Measurements from ENCODE around the gene ZNF580. TPM values are rescaled to one million over a fixed set of nuclear protein-coding genes. Genes with fewer than 3 reads are reported as not detected.

The ZNF580 gene
- total RNA-seq, 1 donor from 2014 or later, result 35.8 TPM

- peaks cover 4% of the 10 kb centered on the region for H3K4me1 Mint-ChIP-seq (ENCODE audit: low read depth, unreplicated experiment)
- no peak overlapping the region for H3K9ac ChIP-seq (ENCODE audit: low read length)
- H3K79me2 ChIP-seq (ENCODE audit: insufficient read depth, low read length), result peaks cover 6% of the 10 kb centered on the region
- no peak for FAIRE-seq
- H3K27me3 ChIP-seq (ENCODE audit: insufficient read depth, low read length), result no peaks in the 10 kb centered on the region
- H3K4me3 ChIP-seq (ENCODE audit: insufficient read depth, low read depth, low read length), result no peak overlapping the region
- peaks cover 6% of the 10 kb centered on the region for H3K9me3 Mint-ChIP-seq (ENCODE audit: unreplicated experiment)
- peaks cover 19% of the 10 kb centered on the region for H3K36me3 ChIP-seq (ENCODE audit: insufficient read depth, low read length)
- H2AFZ ChIP-seq (ENCODE audit: low read depth, low read length), result no peak overlapping the region
- no peaks in the 10 kb centered on the region for H3K9me3 ChIP-seq (ENCODE audit: insufficient read depth, low read depth, low read length)
- no peaks in the 10 kb centered on the region for H3K4me1 ChIP-seq (ENCODE audit: insufficient read depth, low read length)
- H4K20me1 ChIP-seq (ENCODE audit: insufficient read depth, low read length), result no peaks in the 10 kb centered on the region
- H3K27ac Mint-ChIP-seq (ENCODE audit: unreplicated experiment), result no peak overlapping the region
- H3K27me3 Mint-ChIP-seq (ENCODE audit: low read depth, unreplicated experiment), result no peaks in the 10 kb centered on the region
- no peak for DNase-seq (ENCODE audit: low read depth)
- no peak overlapping the region for H3K27ac ChIP-seq (ENCODE audit: low read depth, low read length)
- peaks cover 23% of the 10 kb centered on the region for H3K36me3 Mint-ChIP-seq (ENCODE audit: low read depth, unreplicated experiment)
- no peak overlapping the region for H3K4me2 ChIP-seq (ENCODE audit: low read length)
- peak overlapping the region; percentile 3 for H3K4me3 Mint-ChIP-seq (ENCODE audit: unreplicated experiment)
- TF ChIP-seq EZH2 (IDR thresholded peaks at IDR 0.05; ENCODE audit: insufficient read depth, low read length) (no peak), CTCF (IDR thresholded peaks at IDR 0.05; ENCODE audit: insufficient read depth, low read depth, low read length) (no peak)
Observed at GRCh38 chr19:55594996-55595545, 45.7 kb upstream of the ZNF580 start.

GRCh38 chr19:55596304-55596703 lies 44.5 kb upstream of the ZNF580 start:
- Histone ChIP-seq H3K4me3 (ENCODE audit: insufficient read depth, low read depth, low read length) (no peak overlapping the region), H3K27ac (ENCODE audit: low read depth, low read length) (no peak overlapping the region), H3K36me3 (ENCODE audit: insufficient read depth, low read length) (peaks cover 19% of the 10 kb centered on the region), H3K9me3 (ENCODE audit: insufficient read depth, low read depth, low read length) (no peaks in the 10 kb centered on the region), H3K79me2 (ENCODE audit: insufficient read depth, low read length) (peaks cover 11% of the 10 kb centered on the region), H3K4me1 (ENCODE audit: insufficient read depth, low read length) (no peaks in the 10 kb centered on the region), H3K4me2 (ENCODE audit: low read length) (no peak overlapping the region), H3K9ac (ENCODE audit: low read length) (no peak overlapping the region), H3K27me3 (ENCODE audit: insufficient read depth, low read length) (no peaks in the 10 kb centered on the region), H4K20me1 (ENCODE audit: insufficient read depth, low read length) (no peaks in the 10 kb centered on the region), H2AFZ (ENCODE audit: low read depth, low read length) (no peak overlapping the region)
- Mint-ChIP-seq H3K4me1 (ENCODE audit: low read depth, unreplicated experiment) (peaks cover 4% of the 10 kb centered on the region), H3K9me3 (ENCODE audit: unreplicated experiment) (peaks cover 6% of the 10 kb centered on the region), H3K27ac (ENCODE audit: unreplicated experiment) (no peak overlapping the region), H3K4me3 (ENCODE audit: unreplicated experiment) (no peak overlapping the region), H3K27me3 (ENCODE audit: low read depth, unreplicated experiment) (no peaks in the 10 kb centered on the region), H3K36me3 (ENCODE audit: low read depth, unreplicated experiment) (peaks cover 23% of the 10 kb centered on the region)
- FAIRE-seq, result no peak
- DNase-seq (ENCODE audit: low read depth), result no peak
- TF ChIP-seq EZH2 (IDR thresholded peaks at IDR 0.05; ENCODE audit: insufficient read depth, low read length), result no peak
- no peak for TF ChIP-seq CTCF (IDR thresholded peaks at IDR 0.05; ENCODE audit: insufficient read depth, low read depth, low read length)

- no peak overlapping the region for H3K4me3 Mint-ChIP-seq (ENCODE audit: unreplicated experiment)
Observed at GRCh38 chr19:55597501-55597921, 43.3 kb upstream of the ZNF580 start.

More at GRCh38 chr19:55597501-55597921, 43.3 kb upstream of the ZNF580 start:
- Histone ChIP-seq H3K9ac (ENCODE audit: low read length) (no peak overlapping the region), H3K4me3 (ENCODE audit: insufficient read depth, low read depth, low read length) (no peak overlapping the region), H3K27ac (ENCODE audit: low read depth, low read length) (no peak overlapping the region), H3K27me3 (ENCODE audit: insufficient read depth, low read length) (no peaks in the 10 kb centered on the region), H3K4me2 (ENCODE audit: low read length) (no peak overlapping the region), H3K79me2 (ENCODE audit: insufficient read depth, low read length) (peaks cover 12% of the 10 kb centered on the region), H4K20me1 (ENCODE audit: insufficient read depth, low read length) (no peaks in the 10 kb centered on the region), H3K4me1 (ENCODE audit: insufficient read depth, low read length) (no peaks in the 10 kb centered on the region), H3K9me3 (ENCODE audit: insufficient read depth, low read depth, low read length) (no peaks in the 10 kb centered on the region), H2AFZ (ENCODE audit: low read depth, low read length) (no peak overlapping the region), H3K36me3 (ENCODE audit: insufficient read depth, low read length) (peaks cover 19% of the 10 kb centered on the region)
- H3K9me3 Mint-ChIP-seq (ENCODE audit: unreplicated experiment), result peaks cover 6% of the 10 kb centered on the region
- FAIRE-seq (no peak), DNase-seq (ENCODE audit: low read depth) (no peak)
- H3K27ac Mint-ChIP-seq (ENCODE audit: unreplicated experiment), result no peak overlapping the region
- TF ChIP-seq CTCF (IDR thresholded peaks at IDR 0.05; ENCODE audit: insufficient read depth, low read depth, low read length) (no peak), EZH2 (IDR thresholded peaks at IDR 0.05; ENCODE audit: insufficient read depth, low read length) (no peak)
- peaks cover 4% of the 10 kb centered on the region for H3K4me1 Mint-ChIP-seq (ENCODE audit: low read depth, unreplicated experiment)
- peaks cover 27% of the 10 kb centered on the region for H3K36me3 Mint-ChIP-seq (ENCODE audit: low read depth, unreplicated experiment)
- H3K27me3 Mint-ChIP-seq (ENCODE audit: low read depth, unreplicated experiment), result no peaks in the 10 kb centered on the region
